Stimulated activated CD8-positive, alpha-beta memory T cell treated with anti-CD3 and anti-CD28 coated beads, Interleukin-4, amount 100 ng/mL, for 48 hours (primary cell): ENCODE results near the gene CERS6.
"Not testable (repeated sequence)": the region's sequence is repeated elsewhere in the genome, so short reads cannot be mapped to it uniquely, and the experiment has no call there.

ENCODE experiments used
- DNase-seq: peaks from one replicate; pipeline ENCODE4 v3.0.0-alpha.2; 2020

The CERS6 gene

DNA sequence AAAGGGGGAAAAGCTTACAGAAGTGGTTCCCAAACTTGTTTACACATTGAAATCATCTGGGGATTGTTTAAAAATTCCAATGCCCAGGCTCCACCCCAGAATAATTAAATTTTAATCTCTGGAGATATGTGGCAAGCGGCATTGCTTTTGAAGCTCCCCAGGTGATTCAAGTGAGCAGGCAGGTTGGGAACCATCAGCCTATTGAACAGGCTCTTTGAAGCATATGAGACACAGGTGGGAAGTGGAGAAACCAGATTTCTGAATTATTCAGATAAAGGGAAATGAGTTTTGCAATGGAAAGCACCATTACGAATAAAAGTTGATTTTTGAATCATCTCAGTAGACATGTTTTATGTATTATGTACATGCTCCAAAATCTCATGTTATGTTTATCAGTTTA lies 288.8 kb downstream of the CERS6 start:
- DNase-seq, result no peak

DNA sequence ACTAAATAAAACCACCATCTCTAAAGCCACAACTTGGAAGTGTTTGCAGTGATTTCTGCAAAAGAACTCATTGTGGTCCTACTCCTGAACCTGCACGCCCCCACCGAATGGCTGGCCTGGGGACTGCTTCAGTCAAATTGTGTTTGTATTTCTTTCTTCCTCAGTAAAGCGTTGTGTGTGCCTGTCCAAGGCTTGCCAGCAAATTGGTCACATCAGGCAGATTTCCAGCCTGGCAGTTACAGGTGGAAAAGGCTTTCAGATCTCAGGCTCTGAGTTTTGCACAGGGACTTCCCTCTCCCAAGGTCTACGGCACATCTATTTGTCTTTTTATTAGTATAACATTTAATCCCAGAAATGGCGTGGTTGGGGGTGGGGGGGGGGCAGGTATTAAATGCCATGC lies 292.4 kb downstream of the CERS6 start:
- no peak for DNase-seq

DNA sequence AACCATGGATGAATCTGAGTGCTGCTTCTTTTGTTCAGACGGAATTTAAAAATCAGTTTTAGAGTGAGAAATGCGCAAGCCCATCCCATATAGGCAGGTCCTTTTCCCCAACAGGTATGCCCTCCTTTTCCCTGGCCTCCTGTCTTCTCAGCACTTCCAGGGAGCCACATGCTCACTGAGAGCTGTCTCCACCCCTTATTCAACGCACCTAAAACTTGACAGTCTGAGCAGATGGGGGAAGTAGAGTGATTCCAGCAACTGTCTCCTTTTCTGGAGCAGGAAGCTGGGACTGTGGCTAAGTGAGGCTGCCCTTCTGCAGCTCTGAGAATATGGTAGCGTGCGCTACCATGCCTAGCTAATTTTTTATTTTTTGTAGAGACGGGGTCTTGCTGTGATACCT lies 293.2 kb downstream of the CERS6 start:
- no peak for DNase-seq

DNA sequence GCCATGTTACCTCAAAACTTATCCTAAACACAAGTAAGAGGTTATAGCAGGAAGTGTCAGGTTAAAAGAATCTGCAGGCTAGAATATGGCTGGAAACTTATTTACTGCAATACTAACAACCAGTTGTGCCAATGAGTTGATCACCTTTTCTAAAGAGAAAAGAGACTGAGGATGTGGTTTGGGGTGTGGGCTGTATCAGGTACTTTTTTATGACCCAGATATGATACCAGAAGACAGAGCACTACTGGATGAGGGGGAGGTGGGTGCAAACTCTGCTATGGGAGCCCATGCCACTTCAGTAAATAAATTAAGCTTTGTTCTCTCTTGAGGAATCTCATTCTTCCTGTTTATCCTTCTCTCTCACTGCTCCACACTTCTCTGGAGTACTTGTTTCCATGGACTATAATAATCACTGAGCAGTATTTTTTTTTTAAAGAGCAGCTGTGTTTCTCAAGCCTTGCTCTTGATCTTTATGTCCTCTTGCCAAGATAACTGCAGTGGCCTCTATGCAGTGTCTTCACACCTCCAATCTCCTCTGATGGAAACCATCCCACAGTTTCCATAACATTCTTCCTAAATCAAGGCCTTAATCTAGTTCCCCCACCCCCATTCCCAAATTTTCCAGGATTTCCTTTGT lies 295.1 kb downstream of the CERS6 start:
- peak; percentile 25 for DNase-seq

DNA sequence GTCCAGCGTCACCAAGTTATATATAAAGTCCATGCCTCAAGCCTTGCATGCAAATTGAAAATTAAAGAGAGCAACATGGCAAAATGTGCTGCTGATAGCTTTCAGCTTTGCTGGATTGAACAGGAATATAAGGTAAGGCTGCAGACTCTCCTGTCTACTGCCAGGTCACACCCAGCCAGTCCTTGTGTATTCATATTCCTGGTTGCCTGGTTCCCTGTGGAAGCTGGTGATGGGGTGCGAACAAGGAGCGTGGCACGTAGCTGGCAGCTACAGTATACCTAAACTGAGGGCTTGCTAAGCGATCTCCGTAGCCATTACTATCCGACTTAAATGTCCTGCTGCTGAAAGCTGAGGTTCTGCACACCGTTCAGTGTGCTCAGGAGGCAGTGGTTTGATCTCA lies 296.3 kb downstream of the CERS6 start:
- DNase-seq, result no peak

DNA sequence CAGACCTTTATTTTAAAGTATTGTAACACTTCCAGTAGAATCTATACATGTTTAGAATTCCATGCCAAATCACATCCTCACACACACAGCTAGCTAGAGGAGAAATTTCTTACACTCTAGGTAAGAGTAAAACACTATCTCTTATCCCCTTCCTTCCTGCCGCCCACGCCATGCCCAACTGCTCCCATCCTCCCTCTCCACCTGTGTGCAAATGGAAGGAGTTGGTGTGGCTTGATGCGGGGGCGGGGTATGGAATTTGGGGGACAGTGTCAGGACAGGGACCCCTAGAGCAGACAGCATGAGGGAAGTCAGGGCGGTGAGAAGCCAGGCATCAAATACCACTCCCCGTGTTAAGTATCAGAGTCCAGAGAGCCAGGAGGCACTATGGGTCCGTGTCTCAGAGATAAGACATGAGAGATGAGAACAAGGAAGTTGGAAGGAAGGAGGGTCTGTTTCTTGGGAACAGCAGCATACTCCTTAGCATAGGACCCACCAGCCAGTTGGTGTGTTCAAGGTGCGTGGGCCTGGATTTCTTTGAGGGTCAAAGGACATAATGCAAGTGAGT lies 297.8 kb downstream of the CERS6 start:
- DNase-seq, result no peak

DNA sequence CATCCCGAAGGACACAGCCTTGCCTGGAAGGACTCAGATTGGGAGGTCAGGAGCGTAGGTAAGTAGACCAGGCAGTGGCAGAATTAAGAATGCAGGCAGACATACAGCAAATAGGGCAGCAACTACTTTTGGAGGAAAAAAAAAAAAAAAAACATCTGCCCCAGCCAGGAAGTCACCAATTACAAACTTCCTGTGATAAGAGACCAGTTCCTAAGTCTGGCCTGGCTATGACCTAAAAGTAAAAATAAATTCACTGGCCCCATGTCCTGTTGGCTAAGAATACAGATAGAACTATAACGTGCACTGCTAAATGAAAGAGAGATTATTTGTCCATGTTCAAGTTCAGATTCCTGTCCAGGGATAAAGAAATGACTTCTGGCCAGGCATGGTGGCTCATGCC lies 301.2 kb downstream of the CERS6 start:
- no peak for DNase-seq

DNA sequence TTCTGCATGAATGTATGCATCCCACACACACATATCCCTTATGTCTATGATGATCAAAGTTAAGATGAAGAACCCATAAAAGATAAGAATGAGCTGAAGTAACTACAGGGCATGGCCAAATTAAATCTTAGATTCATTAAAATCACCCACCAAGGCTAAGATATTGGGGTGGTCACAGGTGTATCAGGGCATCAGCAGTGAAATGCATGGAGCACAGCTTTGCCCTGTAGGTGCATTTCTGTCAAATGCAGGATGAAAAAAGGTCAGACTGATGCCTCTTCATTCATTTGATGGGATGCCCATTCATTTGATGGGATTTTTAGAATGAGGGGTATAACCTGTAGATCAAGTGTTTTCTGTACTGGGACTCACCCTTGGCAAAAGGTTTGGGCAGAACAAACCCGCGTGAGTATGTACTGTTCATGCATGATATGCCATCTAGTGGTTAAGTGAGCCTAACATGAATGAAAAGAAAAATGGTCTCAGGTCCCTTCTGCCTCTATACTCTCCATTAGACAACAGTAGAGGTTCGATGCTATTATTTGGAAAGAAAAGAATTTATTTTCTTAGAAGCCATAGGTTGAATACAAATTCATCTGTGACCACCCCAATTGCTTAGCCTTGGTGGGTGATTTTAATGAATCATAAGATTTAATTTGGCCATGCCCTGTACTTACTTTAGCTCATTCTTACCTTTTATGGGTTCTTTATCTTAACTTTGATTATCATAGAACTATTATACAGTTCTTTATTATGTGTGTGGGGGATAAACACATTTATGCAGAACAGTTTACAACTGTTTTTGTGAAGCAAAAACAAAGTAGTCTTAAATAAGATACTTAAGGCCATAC lies 303.1 kb downstream of the CERS6 start:
- DNase-seq, result no peak

DNA sequence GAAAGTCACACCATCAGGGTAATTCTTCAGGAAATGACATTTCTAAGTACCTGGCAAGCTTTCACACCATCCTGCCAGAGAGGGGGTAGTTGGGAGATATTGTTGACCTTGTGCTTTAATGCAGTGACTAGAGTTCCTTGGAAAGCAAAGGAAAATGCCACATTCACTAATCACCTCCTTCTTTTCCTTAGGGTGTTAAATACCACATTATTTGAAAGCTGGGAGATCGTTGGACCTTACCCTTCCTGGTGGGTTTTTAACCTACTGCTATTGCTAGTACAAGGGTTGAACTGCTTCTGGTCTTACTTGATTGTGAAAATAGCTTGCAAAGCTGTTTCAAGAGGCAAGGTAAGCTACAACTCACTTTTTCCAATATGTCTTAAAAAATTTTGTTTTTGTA lies 309.3 kb downstream of the CERS6 start:
- DNase-seq, result no peak

DNA sequence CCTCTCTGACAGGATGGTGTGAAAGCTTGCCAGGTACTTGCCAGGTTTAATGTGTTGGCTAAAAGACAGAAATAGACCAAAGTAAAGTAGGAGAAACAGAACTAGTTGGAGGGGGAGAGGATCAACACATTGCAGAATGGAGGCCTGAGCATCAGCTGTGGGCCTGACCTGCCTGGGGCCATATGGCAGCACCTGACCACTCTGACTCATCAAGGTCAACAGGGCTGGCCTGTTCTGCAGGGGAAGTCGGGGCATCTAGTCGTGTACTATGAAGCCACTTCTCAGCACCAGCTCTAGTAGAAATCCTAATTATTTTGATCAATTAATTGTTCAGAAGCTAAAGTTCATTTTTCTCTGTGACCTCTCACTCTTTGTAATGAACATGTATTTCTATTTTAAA lies 310.5 kb downstream of the CERS6 start:
- DNase-seq, result no peak

DNA sequence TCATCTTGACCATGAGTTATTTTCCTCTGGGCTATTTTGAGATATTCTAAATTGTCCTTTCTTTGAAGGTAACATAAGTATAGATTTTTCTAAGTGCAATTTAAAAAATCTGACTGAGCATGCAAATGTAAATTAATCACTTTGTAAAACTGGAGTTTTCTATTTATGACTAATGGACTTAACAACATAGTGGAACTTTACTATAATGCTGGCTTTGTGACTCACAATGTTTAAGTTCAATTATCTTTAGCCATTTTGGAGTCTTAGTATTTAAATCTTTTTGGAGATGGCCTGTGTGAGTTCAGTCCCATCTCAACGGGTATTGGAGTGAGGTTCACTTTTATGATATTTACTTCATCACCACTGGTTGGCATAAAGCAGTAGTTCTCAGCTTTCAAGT lies 311.2 kb downstream of the CERS6 start:
- no peak for DNase-seq

DNA sequence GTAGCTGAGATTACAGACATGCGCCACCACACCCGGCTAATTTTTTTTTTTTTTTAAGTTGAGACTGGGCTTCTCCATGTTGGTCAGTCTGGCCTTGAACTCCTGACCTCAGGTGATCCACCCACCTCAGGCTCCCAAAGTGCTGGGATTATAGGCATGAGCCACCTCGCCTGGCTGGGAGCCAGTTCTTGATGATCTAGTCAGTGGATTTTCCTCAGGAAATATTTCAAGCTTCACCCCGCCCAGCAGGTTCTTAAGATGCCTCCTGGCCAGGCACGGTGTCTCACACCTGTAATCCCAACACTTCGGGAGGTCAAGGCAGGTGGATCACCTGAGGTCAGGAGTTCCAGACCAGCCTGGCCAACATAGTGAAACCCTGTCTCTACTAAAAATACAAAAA lies 312.3 kb downstream of the CERS6 start:
- not testable (repeated sequence) for DNase-seq

DNA sequence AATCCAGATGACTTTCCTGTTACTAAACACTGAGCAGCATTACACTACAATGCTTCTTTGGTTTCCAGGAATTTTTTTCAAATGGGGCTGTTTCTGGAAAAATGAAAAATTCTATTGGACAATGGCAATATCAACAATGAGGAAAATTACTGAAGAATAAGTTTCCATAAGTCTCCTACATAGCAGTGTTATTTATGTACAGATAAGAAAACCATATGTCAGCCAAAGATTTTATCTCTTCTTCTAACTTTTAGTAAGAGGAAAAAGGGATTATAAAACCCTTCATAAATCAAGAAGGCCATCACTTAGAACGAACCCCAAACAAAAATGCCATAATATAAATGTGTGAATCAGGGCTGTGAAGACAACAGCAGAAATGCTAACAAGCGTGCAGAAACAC lies 314.7 kb downstream of the CERS6 start:
- DNase-seq, result no peak

DNA sequence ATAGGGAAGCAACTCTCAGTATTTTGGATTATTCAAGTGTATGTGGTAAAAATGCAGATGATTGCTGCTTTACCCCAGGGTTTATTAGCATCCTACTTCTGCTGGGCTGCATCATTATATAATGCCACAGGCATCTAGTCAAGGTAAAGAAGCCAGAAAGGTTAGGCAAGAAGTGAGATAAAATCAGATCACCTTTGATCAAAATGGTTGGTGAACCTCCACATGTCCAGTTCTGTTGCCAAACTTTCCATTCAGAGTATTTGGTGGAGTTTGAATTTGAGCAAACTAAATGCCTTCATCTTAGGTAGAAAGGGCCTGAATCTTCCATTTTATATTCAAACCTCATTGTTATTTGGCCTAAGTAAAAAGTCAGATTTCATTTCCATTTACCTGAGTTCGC lies 316.6 kb downstream of the CERS6 start:
- no peak for DNase-seq

DNA sequence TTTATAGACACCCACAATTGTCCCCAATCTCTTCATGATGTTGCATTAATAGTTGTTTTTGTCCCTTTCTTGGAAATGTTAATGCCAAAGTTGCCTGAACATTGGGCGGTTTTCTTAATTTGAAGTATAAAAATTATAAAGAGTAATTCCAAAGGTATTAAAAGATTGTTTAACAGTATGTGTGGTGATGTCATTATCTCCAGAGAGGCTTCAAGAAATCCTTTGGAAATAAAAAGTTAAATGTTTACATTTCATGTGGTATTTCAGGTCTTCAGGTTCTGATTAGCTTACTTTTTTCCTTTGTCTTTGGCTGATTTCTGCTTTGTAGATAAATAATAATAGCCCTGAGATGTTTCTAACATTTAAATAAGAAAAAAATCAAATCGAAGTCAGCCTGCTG lies 317.1 kb downstream of the CERS6 start:
- no peak for DNase-seq

DNA sequence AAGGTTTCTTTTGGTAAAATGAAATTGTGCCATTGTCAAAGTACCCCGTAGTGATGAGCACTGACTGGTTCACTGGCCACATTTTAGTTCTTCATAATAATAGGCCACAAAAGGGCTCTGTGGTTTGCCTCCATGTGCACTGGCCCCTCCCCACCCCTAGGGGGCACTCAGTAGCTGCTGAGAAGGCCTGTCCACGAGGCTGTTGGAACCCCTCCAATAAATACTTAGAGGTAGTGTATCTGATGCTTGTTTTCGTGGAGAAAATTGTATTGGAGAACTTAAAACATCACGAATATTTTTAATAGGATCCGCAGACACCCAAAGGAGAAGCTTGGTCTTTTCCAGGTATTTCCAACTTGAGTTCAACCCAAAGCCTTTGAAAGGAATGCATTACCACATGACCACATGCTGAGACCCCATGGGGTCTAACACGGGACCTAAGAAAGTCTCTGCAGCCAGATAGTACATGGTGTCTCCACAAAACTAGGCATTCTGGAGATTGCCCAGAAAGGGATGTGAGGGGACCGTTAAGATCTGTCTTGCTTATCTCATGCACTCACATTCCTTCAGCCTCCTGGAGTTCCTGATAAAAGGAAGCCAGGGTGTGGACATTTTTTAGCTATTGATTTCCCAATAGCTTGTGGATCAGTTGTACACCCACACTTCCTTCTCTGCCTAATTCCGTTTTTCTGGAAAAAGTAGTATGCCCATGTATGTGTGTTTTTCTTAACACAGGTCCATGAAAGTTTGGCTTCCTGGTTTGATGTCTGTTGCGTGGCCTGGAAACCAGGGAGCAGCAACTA lies 317.8 kb downstream of the CERS6 start:
- peak; percentile 55 for DNase-seq

DNA sequence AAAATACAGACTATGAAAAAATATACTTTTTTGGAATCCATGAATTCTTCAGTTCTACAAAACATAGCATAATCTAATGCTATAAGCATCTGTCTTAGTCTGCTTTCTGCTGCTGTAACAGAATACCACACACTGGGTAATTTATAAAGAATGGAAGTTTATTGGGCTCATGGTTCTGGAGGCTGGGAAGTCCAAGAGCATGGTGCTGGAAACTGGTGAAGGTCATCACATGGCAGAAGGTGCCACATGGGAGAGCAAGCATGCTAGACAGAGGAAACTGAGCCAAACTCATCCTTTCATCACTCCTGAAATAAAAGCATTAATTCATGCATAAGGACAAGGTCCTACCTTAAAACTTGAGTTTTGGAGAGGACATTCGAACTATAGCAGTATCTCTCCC lies 319.8 kb downstream of the CERS6 start:
- DNase-seq, result no peak

DNA sequence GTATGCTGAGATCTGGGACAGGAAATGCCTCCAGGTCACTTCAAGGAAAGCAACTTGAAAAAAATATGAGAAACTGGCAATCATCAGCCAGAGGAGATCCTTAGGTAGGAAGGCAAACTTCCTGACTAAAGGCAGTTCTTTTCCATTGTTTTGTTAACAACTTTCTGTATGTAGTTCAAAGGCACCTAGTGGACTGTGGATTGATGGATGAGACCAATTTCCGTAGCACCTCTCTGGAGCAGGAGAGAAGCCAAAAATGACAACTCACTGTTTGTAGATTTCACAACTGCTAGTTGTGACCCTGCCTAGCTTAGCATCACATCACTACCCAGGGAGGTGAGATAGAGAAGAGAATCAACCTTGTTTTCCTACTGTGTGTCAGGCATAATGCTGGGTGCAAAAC lies 324.6 kb downstream of the CERS6 start:
- DNase-seq, result no peak

DNA sequence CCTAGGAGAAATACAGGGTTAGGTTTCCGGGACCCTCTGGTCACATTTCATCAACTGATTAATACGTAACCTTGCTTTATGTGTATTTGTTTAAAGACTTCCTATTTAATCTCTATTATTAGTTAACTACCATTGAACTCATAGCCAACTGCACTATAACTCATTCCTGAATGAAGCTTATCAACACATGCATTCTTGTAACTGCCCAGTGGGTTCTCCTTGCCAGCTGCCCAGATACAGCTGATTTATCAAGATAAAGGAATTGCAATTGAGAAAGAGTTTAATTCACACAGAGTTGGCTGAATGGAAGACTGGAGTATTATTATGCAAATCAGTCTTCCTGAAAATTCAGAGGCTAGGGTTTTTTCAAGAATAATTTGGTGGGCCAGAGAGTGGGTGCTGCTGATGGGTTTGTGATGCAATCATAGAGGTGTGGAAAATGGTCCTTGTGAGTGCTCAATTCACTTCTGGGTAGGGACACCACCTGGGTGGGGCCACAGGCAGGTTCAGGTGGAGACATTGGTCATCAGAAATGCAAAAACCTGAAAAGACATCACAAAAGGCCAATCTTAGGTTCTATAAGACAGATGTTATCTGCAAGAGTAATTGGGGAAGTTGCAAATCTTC lies 325.2 kb downstream of the CERS6 start:
- no peak for DNase-seq

DNA sequence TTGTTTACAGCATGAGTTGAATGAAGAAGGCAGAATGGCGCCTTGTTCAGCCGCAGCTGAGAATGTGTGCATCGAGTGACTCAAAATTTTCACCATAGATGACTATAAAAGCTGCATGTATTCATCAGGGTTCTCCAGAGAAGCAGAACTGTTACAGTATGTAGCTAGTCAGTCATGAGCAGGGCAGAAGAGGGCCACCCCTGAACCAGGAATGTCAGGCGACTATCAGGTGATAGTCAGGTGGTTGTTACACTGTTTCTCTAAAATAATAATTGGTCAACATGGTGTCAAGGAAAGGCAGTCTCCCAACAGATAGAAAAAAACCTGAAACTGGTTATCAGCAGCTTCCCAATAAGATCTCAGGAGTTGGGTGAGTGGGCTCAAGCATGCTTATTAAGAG lies 326.2 kb downstream of the CERS6 start:
- DNase-seq, result no peak

DNA sequence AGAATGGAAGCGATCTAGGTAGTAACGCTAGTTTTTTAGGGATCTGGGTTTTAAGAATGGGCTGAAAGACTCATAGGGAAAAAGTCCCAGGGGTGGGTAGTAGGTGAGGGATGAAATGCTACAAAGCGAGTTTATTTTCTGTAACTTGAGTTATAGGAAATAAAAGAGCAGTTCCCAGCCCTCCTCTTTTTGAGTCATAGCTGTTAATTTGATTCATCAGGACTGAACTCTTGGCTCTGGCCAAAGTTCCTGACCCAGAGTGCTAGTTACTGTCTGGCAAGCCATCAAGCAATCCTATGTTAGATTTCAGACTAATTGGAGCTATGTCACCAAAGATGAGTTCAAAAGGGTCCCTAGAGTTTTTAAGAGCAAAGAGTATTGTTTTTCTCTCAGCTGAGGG lies 328.9 kb downstream of the CERS6 start:
- no peak for DNase-seq

DNA sequence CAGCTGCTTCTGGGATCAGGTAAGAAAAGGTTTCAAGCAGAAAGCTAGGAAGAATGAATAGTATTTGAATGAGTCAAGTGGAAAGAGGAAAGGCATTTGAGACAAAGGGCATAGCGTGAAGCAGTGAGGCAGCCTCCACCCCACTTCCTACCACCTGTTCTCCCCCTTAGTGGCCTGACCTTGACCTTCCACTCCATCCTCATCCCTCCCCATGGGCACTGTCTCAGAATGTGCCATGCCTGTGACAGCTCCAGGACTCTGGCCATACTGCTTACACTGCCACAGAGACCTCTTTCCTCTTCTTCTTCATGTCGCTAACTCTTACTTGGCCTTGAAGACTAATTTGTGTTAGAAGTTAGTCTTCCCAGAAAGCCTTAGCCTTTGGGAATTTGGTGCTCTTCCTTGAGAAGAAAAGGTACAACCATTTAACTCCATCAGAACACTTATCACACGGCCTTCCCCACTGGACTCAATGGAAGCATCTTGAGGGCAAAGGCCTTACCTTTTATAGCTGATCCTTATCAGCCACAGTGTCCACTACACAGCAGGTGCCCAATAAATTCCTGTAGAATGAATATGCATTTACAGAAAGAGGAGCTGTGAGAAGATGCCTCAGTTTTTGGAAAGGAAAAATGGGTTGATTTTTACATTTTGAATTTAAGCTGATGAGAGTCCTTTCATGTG lies 331.2 kb downstream of the CERS6 start:
- DNase-seq, result no peak
